ENCODE measurements around the gene KIF1A.

Gene KIF1A

DNA sequence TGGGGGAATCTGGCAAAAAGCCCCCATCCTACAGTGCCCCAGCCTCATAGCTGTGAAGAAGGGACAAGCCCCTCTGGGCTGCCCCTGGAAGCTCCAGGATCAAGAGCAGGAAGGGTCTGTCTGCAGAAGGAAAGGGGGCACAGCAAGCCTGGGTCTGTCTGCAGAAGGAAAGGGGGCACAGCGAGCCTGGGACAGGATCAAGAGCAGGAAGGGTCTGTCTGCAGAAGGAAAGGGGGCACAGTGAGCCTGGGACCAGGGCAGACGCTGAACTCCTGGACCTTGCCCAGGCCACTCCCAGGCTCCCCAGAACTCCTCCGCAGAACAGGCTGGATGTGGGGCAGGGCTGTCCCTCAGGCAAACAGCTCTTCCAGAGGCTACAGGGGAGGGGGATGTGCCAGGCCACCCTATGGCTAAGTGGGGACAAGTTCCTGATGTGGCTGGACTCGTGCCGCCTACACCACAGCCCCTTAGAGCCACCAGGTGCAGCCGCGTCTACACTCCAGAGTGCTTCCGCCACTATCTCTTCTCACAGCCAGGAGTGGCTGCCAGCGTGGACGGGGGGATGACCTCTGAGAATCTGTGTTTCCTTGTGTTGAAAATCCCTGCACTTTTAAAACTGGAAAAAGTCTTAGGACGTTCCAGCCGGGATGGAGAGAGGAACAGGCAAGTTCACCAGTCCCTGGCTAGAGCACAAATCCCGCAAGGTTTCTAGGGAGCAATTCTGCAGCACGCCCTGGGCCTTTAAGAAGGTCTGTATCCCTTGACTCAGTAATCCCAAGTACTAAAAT is 20.8 kb downstream of the KIF1A start:
- no peak for DNase-seq (ENCODE audit: low spot score)

DNA sequence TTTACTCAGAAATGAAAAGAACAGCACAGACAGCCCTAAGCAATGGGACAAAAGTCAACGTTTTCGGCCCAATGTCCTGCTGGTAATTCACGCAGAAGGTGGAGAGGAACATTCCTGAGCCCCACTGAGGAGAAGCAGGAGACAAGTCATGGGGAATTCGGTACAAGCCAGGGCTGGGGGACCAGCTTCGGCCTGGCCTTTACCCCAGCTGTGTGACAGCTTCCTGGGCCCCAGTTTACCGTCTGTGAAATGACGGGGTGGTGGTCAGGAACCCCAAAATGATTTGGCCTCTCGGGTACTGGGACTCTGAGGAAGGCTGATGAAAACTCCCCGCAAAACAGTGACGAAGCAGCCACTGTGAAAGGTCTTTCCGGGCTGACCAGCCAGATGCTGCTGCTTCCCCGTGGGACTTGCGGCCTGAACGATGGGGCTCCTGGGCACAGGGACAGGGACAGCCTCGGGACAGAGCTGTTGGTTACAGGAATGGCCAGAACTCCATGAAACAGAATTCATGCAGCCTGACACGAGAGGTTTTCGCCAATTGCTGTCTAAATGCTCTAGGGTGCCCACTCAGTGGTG is 21.6 kb downstream of the KIF1A start:
- DNase-seq (ENCODE audit: low spot score), result no peak

DNA sequence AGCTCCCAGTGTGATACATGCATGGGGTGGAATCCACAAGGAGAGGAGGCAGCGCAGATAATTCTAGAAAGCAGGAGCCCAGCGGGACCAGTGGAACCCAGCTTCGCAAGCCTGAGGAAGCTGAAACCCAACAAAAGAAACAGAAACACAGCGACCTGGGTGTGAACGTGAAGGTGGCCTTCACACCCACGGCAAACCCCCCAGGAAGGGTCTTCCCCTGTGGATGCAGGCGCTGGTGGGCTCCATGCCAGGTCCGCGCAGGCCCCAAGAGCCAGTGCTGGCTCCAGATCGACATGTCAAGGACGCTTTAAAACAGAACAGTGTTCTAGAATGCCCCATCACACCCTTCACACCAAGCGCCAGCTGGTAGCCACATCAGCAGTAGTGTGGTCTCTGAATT is 22.1 kb downstream of the KIF1A start:
- no peak for DNase-seq (ENCODE audit: low spot score)

DNA sequence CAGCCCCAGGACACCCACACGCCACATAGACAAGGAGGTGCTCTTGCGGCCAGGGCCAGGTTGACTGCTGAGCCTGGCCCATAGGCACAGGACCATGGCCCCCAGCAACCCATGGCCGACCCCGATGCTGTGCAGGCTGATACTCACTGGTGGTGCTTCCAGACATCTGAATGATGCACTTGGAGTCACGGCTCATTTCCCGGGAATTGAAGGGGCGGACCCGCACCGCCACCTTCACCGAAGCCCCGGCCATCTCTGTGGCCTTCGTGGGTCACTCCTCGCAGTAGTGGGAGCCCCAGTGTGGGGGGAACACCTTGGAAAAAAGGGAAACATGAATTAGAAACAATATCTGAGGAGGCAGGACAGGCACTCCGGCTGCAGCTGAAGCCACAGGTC is 22.5 kb downstream of the KIF1A start:
- no peak for DNase-seq (ENCODE audit: low spot score)

DNA sequence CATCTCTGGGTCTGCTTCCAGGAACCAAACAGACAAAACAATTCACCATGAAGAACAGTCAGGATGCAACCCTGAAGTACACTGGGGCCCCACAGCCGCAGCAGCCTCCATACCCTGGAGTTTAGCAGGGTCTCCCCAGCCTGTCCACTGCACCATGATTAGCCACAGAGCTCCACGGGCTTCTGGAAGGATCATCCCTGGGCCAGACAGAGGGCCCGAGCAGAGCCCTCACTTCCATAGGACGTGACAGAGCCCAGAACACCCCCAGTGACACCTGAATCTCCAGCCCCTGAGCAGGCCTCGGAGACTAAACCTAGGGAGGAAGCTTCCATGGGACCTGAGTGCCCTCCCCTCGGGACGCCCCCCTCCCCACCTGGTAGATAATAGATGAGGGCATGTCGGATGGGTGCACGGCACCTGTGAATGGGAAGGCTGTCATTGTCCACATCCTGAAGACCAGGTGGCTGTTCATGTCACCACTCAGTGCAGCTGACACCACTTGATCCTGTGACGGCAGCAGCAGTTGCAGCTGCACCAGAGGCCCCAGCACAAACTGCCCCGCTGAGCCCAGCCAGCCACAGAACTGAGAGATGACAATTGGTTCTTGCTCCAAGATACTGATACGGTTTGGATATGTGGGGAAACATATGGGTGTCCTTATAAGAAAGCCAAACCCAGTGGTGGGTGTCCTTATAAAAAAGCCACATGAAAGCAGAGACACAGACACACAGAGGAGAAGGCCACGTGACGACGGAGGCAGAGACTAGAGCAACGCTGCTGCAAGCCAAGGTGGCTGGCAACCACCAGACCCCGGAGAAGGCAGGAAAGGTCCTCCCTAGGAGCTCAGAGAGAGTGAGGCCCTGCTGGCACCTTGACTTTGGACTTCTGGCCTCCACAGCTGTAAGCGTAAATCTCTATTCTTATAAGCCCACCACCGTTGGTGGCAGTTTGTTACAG is 23.2 kb downstream of the KIF1A start:
- no peak for DNase-seq (ENCODE audit: low spot score)

DNA sequence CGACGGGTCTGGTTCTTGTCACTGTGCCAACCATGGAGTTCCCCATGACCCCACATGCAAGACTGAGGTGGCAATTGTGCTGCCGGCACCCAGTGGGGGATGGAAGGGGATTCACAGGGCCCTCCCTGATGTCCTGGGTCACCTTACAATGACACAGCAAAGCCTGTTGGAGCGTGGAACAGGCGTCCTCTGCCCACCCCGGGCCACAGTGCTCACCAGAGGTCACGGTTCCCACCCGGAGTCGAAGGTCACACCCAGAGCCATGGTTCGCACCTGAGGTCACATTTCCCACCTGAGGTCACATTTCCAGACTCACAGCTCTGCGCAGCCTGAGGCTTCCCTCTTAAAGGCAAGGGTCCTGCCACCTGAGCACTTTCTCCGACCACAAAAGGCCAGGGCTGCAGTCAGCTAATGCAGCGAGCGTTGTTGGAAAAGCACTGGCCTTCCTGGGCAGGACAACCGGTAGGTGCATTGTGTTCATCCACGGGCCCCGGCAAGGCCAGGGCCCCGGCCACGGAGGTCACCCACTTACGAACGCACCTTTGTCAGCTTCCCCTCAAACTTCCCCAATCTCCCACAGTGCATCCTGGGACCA is 24.0 kb downstream of the KIF1A start:
- DNase-seq (ENCODE audit: low spot score), result no peak

DNA sequence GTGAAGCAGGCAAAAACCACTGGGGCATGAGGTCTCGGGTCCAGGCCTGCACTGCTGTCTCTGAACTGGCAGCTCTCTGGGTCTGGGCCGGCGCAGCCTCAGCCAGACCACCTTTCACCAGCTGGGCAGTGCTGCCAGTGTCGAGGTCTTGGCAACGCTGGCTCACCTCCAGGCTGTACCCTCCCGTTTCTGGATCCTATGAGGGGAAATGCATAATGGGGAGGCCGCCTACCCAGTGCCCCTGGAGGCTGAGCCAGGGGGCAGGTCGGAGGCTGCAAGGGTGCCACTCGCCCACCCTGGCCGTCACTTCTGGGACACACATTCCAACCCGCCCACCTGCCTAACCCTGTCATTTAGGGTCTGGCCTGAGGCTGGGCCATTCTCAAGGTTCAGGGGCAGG is 24.6 kb downstream of the KIF1A start:
- no peak for DNase-seq (ENCODE audit: low spot score)

DNA sequence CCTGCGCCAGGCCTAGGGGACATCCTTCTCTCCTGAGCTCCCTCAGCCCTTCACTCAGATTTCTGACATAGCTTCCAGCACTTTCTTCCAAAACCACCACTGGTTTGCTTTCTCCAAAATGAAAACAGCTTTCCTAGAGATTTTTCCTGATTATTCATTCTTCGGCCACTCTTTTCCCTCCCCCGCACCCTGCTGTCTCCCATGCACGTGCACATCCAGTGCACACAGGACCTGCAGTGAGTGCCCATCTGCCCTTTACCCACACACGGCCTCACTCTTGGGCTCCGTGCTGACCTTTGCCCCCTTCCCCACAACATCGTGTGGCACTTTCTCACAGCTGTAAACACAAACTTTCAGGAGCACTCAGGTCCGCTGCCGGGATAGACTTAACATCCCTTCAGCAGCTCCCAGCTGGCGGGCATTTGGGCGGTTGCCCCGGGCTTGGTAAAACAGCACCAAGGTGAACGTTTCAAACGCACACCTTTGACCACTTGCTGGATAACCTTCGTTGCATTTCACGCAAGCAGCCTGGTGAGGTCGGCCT is 25.8 kb downstream of the KIF1A start:
- no peak for DNase-seq (ENCODE audit: low spot score)

DNA sequence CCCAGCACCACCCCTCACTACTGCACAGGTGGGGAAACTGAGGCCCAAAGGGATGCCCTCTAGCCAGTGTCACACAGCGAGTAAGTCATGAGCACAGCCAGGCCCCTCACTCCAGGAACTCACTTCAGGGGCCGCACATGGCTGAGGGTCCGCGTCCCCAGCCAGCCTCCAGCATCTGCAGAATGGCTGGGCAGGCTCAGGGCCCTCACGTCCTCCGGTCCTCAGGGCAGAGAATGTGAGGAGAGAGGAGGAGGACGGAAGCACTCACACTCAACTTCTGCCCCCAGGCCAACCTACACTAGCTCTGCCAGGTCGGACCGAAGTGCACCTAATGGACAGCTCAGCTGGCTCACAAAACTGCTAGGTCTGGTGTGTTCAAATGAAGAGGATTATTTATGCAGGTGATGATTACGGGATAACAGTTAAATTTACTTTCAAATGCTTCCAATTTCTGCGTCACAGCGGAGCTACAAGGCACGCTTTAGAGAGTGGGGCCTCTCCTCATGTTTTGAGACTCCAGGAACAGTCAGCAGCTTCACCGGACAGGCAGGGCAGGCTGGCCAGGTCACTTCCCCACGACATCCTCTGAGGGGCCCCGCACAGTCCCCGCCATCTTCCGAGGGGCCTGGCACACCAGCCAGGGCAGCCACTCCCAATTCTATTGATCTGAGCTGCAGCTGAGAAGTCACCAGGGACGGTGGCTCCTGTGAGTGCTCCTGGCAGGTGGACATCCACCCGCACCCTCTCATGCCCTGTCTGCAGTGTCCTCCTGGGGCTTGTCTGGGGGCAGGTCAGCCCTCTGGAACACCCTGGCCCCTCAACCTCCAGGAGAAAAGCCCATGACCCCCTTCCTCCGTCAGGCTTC is 26.5 kb downstream of the KIF1A start:
- no peak for DNase-seq (ENCODE audit: low spot score)

DNA sequence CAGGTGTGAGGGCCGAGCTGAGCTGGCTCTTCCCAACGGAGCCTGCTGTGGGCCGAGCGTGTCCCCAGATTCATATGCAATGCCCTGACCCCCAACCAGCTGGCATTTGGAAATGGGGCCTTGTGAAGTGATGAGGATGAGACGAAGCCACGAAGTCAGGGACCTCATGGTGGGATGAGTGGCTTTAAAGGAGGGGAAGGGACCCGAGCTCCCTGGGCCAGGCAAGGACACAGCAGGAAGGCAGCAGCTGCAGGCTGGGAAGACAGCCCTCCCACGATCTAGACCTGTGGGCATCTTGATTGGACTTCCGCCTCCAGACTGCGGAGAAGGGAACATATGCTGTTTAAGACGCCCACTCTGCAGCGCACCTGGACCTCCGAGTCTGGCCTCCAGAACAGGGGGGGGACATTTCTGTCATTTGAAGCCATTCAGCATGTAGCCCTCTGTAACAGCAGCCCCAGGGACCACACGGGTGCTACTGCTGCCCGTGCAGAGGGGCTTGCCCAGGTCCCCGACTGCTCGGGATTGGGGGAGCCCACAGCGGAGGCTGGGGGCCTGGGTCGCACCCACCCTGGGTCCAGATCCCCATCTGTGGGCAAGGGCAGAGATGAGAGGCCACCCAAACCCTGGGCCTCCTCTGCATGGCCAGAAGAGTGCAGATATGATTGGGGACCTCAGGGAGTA is 27.2 kb downstream of the KIF1A start:
- no peak for DNase-seq (ENCODE audit: low spot score)

DNA sequence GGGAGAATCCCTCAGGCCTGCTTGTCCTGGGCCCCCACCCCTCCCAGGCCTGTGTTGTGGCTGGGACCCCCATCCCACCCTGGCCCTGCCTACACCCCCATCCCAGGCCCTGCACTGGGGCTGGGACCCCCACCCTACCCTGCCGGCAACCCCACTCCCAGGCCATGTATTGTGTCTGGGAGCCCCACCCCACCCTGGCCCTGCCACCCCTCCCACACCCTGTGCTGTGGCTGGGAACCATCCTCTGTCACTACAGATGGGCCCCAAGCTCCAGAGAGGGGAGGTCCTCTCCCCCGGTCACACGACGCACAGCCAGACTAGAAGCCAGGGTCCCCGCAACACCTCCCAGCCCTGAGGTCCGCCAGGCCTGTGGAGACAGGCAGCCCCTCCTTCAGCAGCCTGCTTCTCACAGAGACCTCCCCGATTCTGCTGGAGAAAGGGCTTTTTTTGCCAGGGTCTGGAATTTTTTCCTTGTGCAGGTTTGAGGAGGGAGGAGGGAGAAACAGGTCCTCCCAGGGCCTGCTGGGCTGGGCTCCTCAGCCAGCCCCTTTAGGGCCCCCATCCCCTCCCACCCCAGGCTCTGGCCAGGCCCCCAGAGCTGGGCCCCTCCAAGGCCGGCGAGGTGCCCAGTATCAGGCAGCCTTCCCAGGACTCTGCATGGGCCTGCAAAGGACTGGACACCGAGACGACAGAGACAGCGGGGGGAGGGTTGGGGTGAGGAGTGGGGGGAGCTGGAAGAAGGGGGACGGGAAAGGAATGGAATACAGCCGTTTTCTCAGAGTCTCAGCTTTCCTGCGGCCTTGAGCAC is 28.0 kb downstream of the KIF1A start:
- DNase-seq (ENCODE audit: low spot score), result no peak

DNA sequence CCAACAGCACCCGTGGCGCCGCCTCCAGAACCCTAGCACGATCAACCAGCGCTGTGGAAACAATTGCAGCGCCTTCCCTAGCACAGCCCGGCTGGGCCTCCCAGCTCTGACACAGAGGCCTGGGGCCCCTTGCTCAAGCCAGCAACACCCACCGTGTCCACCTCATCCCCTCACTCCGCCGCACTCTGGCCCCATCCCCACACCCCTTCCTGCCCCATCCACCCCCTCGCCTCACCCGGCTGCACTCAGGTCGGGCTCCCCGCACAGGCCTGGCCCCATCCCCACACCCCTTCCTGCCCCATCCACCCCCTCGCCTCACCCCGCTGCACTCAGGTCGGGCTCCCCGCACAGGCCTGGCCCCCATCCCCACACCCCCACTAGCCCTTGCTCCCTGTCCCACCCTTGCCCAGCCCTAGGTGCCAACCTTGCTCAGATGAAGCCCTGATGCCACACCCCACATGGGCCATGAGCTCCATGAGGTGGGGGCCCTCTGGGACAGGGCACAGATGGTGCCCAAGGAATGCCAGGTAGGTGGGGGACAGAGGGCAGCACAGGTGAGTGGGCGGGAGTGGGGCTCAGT is 28.7 kb downstream of the KIF1A start:
- no peak for DNase-seq (ENCODE audit: low spot score)

DNA sequence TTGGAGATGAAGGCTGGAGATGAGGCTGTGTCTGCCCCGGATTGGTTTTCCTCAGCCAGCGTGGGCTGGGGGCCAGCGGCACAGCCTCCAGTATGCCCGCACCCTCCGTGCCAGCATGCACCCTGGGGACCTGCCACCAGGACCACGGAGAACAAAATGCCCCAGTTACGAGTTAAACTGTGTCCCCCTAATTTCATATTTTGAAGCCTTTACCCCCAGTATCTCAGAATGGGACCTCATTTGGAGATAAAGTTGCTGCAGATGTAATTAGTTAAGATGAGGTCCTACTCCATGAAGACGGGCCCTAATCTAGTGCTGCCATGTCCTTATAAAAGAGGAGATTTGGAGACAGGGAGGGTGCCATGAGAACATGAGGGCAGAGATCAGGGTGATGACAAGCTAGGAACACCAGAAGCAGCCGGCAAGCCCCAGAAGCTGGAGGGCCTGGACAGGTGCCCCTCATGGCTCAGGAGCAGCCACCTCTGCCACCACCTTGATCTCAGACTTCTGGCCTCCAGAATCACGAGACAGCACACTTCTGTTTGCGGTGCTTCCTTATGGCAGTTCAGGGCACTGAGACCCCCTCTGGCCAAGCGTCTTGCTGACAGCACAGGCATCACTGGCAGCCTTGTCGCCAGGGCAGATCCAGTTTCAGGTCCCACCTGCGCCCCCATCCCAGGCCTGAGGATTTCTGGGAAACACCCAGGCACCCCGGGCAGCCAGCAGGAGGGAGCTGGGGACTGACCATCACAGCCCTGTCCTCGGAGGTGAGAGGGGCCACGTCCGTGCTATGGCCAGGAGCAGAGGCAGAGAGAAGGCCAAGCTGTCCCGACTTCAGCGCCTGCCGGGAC is 29.4 kb downstream of the KIF1A start:
- DNase-seq (ENCODE audit: low spot score), result no peak

DNA sequence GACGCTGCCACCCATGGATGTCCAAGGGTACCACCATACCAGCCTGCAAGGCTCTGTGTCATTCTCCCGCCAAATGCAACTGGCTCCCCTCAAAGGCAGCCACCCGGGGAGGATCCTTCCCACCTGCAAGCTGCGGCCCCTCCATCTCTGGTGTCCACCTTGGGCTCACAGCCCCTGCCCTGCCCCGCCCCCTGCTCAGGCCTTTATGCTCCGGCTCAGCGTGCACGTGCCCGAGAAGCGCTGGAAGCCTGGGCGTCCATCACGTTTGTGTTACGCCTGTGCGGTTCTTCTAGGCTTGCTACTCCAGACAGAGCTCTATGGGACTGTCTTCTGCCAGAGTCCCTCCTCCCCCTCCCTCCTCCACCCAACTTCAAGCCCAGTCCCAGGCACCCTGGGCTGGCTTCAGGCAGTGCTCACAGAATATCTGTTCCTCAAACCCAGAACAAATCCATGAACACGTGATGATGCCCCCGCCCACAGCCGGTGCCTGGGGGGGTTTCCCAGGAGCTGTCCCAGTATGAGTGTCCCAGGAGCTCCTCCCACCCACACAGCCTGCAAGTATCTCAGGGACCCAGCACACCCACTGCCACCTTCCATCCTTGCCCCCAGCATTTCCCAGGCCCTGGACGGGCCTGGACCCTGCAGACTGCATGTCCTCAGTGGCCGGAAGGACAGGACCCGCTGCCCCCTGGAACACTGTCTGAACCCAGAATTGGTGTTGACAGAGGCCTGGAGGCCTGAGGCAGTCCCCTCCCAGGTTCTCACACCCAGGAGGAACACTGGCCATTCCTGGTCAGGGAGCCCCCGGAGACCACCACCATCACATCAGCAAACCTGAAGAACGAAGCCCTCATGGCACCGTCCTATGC is 30.3 kb downstream of the KIF1A start:
- DNase-seq (ENCODE audit: low spot score), result no peak

DNA sequence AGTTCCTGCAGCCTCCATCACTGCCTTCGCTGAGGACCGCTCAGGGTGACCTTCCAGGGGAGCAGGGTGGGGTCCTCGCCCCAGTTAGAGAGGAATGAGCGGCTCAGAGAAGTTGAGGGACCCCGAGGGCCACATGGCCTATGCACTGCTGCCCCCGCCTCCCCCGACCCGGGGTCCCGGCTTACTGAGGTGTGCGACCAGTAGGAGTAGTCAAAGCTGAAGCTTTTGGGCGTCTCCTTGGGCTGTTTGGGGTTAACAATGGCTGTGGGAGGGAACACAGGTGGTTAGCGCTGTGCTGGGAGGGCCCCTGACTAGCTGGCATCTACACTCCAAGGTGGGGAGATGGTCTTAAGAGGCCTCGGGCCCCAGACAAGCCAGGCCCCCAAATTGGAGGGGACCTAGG is 31.0 kb downstream of the KIF1A start:
- no peak for DNase-seq (ENCODE audit: low spot score)

DNA sequence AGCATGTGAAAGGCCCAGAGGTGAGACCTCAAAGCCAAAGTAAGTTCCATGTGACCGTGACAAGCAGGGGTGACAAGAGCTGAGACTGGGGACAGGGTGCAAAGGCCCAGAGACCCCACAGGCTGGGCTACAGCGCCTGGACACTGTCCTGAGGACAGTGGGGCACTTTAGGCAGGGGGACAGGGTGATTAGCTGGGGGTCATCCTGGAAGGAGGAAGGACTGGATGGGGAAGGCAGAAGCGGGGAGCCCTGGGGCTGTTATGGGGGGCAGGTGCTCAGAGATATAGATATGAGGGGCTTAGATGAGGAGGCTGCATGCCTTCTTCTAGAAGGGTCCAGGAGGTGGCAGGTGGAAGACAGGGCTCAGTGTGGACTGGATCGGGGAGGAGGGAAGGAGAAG is 31.5 kb downstream of the KIF1A start:
- no peak for DNase-seq (ENCODE audit: low spot score)
